ENCODE data around the gene CYRIA. TPM values are rescaled to one million over a fixed set of nuclear protein-coding genes. Genes with fewer than 3 reads are reported as not detected.

CYRIA gene
- total RNA-seq, 1 donor from 2014 or later = 30.6 TPM

- no peak for DNase-seq (ENCODE audit: low read depth in 2 of 2)
Observed at GRCh38 chr2:16629770-16630169, 35.9 kb downstream of the CYRIA start.

GRCh38 chr2:16629044-16629443, 36.6 kb downstream of the CYRIA start:
- DNase-seq (ENCODE audit: low read depth in 2 of 2) = no peak

DNA sequence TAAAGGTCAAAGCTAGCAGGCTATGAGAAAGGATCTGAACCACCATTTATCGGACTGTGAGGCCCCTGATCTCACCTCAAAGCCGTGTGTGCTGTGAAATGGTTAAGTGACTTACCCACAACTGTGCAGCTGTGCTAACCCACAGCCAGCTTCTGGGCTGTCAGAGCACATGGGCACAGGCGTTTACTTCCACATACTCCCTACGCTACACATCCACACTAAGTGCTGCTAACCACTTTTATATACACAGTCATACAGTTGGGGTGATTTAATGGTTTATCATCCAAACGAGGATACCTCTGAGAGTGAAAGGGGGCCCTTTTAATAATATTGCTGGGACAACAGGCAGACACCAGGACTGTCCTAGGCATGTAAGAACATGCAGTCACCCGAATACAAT, 37.3 kb downstream of the CYRIA start:
- DNase-seq (ENCODE audit: low read depth in 2 of 2) = no peak

DNA sequence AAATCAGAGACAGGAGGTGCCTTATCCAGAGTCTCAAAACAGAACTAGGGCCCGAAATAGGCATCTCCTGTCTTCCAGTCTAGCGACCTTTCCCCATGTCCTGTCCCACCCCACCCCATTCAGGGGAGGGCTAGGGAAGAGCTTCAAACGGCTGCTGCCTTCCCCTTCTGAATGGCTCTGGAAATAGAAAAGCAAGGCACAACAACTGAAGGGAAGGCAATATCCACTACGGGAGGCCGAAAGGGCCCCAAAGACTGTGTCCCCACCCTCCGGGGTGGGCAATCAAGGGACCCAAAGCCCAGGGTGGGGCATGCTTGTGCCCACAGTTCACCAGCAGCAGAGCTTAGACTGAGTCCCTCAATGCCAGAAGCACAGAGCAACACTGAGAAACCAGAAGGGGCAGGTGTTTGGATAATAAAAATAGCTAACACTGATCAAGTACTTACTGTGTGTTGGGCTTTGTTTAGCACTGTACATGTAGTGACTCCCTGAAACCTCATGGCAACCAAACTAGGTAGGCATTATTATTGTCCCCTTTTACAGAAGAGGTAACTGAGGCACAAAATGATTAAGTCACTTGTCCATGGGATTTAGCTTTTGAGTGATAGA, 38.5 kb downstream of the CYRIA start:
- no peak for DNase-seq (ENCODE audit: low read depth in 2 of 2)

DNA sequence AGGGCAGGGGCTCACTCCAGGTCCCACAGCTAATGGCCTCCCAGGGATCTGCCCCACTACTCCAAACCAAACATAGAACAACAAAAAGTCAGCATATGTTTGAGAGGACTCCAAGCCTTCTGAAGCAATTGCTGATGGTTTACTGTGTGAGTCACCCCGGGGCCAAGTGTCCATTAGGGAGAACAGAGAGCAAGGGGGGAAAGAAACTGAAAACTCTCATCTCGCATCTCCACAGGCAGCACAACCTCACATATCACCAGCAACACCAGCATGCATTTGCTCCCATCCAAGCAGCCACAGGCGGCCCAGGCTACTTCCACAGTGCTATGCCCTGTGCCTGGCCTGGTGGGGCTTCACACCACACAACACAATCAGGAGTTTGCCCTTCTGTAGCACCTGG, 39.1 kb downstream of the CYRIA start:
- DNase-seq (ENCODE audit: low read depth in 2 of 2) = peak in 1 of 2 donors; percentile 19

DNA sequence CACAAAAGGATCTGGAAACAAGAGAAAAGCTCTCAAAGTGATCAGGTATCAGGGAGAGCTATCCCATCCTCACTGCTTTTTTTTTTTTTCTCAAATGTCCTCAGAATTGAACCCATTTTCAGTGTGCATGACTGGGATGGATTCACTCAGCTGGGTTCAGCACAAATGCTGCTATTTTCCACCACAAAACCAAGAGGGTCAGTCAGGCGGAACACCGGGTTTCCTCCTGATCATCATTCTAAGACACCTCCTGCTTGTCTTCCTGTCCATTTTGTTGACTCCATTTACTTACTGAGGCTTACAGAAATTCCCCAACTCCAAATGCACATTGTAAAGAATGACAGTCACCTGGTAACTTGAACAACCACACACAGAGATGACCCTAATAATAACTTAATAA, 39.9 kb downstream of the CYRIA start:
- no peak for DNase-seq (ENCODE audit: low read depth in 2 of 2)

DNA sequence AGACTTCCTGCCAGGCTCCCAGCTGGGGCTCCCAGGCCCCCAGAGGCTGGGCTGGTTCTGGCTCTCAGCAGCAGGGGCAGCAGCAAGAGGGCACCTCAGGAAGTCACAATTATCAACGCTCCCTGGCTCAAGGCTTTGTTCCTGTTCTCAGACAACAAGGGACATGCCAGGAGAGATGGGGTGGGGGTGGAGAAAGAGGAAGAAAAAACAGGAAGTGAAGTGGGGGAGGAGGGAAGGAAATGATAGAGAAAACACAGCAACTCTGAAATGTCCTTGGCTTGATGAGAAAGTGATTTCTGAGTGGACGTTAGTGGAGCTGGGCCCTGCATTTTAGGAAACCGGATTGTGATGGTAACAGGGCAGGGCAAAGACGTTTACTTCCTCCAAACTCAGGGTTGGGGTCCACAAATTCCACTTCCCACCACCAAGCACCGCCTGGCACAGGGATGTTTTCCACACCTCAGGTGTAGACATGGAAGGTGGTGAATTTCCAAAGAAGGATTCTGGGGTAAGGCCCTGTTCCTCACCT, 40.4 kb downstream of the CYRIA start:
- peak in 1 of 2 donors; percentile 46 for DNase-seq (ENCODE audit: low read depth in 2 of 2)

DNA sequence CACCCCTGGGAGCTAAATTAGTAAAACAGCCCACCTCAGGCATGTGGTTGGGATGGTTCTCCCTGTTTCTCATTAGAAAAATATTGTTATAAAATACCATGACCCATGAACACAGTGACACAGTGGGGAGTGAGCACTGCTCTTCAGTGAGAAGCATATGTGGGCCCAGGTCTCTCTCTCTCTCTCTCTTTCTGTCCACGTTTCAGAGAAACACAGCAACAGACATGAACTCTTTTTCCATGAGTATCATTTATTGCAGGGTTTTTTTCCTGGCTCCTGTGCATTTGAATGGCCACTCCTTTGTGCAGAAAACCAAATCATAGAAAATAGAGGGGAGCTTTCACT, 41.2 kb downstream of the CYRIA start:
- peak in 1 of 2 donors; percentile 16 for DNase-seq (ENCODE audit: low read depth in 2 of 2)

GRCh38 chr2:16623564-16624435, 41.8 kb downstream of the CYRIA start:
- DNase-seq (ENCODE audit: low read depth in 2 of 2) = peak in 1 of 2 donors; percentile 10

- DNase-seq (ENCODE audit: low read depth in 2 of 2) = no peak
Observed at GRCh38 chr2:16623031-16623430, 42.6 kb downstream of the CYRIA start.

DNA sequence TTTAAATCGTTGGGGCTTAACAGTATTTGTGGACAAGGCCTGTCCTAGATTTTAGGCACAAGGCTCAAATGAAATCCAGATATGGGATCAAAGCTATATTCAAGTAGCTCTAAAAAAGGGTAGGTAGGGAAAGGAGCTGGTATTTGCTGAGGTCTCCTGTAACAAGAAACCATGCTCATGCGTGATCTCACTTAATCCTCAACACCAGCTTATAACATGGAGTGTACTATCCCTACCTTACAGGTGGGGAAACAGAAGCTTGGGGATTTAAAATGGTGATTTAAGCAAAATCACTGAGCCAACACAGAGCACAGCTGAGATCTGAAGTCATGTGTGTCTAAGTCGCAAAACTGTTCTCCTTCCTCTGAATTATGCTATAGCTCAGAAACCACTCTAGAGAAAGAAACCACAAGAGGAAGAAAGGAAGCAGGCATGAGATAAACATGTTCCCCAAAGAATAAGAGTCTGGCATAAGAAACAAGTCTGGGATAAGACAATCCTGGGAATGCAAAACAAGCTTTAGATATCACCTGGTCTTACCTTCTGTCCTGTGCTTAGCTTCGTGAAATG, 43.1 kb downstream of the CYRIA start:
- DNase-seq (ENCODE audit: low read depth in 2 of 2) = no peak

GRCh38 chr2:16621316-16621715, 44.3 kb downstream of the CYRIA start:
- DNase-seq (ENCODE audit: low read depth in 2 of 2) = no peak

GRCh38 chr2:16620590-16620989, 45.0 kb downstream of the CYRIA start:
- DNase-seq (ENCODE audit: low read depth in 2 of 2) = no peak

DNA sequence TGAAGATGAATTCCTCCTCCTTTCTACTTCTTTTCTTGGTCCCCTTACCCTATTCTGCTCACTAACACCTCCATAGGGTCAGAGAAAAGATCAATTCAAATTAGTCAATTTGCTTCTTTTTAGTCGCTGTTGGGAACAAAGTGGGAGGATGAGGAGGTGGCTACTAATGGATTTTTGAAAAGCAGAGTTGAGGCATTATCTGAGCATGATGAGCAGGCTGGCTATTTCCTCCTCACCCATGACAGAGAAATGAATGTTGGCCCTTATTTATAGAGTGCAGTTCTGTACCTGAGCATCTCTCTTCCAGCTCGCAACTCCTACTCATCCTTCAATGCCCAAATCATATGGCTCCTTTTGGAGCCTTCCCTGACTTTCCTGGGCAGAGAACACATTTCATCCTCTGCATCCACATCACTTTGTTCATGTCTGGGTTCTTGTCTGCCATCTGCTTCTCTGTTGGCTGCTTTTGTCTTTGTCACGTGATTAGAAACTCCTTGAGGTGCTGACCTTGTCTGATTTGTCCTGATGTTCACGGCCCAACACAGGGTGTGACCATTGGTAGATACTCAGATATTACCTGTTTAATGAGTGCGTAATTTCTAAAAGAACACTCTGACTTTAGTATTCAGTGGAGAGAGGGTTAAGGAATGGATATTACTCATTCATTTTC, 45.9 kb downstream of the CYRIA start:
- no peak for DNase-seq (ENCODE audit: low read depth in 2 of 2)

DNA sequence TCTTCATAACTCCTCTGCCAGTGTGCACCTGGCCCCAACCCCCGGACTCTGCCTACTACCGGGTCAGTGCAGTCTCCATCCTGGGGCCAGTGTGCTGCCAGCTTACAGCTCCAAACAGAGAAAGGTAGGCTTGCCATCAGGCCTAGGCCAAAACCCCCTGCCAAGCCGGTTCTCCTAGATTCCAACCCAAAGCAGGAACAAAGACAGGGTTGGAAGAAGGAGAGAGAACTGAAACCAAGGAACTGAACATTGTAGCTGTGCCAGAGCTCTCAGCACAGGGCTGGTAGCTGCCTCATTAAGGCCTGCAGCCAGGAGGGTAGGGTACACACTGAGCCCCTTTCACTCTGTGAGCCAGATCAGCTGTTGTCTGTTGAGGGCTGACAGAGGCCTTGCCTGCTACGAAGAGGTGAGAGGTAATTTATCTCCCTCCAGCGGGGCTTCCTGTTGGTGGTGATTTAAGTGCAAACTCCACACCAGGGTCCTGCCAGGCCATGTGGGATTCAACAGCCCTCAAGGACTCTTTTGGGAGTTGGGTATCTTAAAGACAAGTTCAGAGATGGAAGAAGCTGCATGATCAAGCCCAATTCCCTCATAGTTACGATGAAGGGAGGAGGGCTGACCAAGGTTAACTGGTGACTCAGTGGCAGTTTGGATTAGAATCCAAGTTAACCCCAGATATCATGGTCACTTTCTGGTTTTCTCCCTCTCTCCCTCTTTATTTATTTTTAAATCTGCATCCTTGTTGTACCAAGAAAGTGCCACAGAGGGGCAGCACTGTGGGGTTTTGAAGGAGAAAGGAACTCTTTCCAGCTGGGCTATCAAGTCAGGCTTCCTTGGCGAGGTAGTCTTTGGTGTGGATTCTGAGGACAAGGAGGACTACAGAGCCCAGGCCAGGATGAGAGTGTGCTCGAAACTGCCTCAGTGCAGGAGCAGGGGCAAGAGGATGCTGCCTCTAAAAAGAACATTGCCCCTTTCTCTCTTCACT, 48.1 kb downstream of the CYRIA start:
- peak in 1 of 2 donors; percentile 53 for DNase-seq (ENCODE audit: low read depth in 2 of 2)

Data from dermis microvascular lymphatic vessel endothelial cell (primary cell).